Activated CD4-positive, alpha-beta T cell treated with anti-CD3 and anti-CD28 coated beads, Interleukin-2, amount 50 U/mL, for 16 hours (primary cell): ENCODE data around the gene LAMA3.
A peak's percentile ranks its signal among the peaks of the same experiment; 100 is the strongest.

Experiments
- DNase-seq: peaks from one replicate; pipeline ENCODE4 v3.0.0-alpha.2; 2020

LAMA3 gene

GRCh38 chr18:23981369-23981980, 292.2 kb downstream of the LAMA3 start:
- DNase-seq: no peak

- no peak for DNase-seq
These were observed 293.2 kb downstream of the LAMA3 start for GRCh38 chr18:23982155-23983079.

- no peak for DNase-seq
These were observed 293.9 kb downstream of the LAMA3 start for GRCh38 chr18:23983112-23983511.

GRCh38 chr18:23986600-23987359, 297.5 kb downstream of the LAMA3 start:
- DNase-seq: peak; percentile 77

GRCh38 chr18:23990474-23991410, 301.5 kb downstream of the LAMA3 start:
- DNase-seq: no peak

GRCh38 chr18:23992089-23992940, 303.1 kb downstream of the LAMA3 start:
- peak; percentile 78 for DNase-seq

- DNase-seq: no peak
These were observed 303.7 kb downstream of the LAMA3 start for GRCh38 chr18:23992941-23993280.

- no peak for DNase-seq
These were observed 305.2 kb downstream of the LAMA3 start for GRCh38 chr18:23994361-23994902.

- DNase-seq: no peak
These were observed 305.9 kb downstream of the LAMA3 start for GRCh38 chr18:23995180-23995579.

GRCh38 chr18:23998018-23998417, 308.8 kb downstream of the LAMA3 start:
- DNase-seq: no peak

- no peak for DNase-seq
These were observed 309.6 kb downstream of the LAMA3 start for GRCh38 chr18:23998820-23999219.

GRCh38 chr18:24000613-24001490, 311.6 kb downstream of the LAMA3 start:
- DNase-seq: peak; percentile 71

GRCh38 chr18:24002479-24002878, 313.2 kb downstream of the LAMA3 start:
- DNase-seq: no peak

GRCh38 chr18:24003288-24003687, 314.0 kb downstream of the LAMA3 start:
- no peak for DNase-seq

- no peak for DNase-seq
These were observed 314.8 kb downstream of the LAMA3 start for GRCh38 chr18:24003903-24004640.
